HFF-Myc (cell line): ENCODE data around the gene RNF213.

ENCODE experiments used
- DNase-seq: peaks from one replicate; pipeline ENCODE4 v3.0.0-alpha.2; 2011; ENCODE audit warnings: low read depth; ENCODE audit errors: extremely low read depth
- H3K4me3 ChIP-seq: replicated peaks from 2 replicates; pipeline ENCODE4 v1.5.1; 2011; ENCODE audit warnings: low read depth, mild to moderate bottlenecking, control low read depth, low read length
- CTCF ChIP-seq: IDR thresholded peaks from 2 replicates; pipeline ENCODE4 v1.5.1; 2012; ENCODE audit warnings: mild to moderate bottlenecking, low read depth, low read length, control low read depth; ENCODE audit errors: missing control alignments

RNF213 gene

GRCh38 chr17:80432961-80433550, 172.4 kb downstream of the RNF213 start:
- DNase-seq: no peak
- no peak for TF ChIP-seq CTCF
- no peak overlapping the region for H3K4me3 ChIP-seq

- DNase-seq: no peak
- H3K4me3 ChIP-seq: no peak overlapping the region
- TF ChIP-seq CTCF: no peak
These were observed 173.4 kb downstream of the RNF213 start for GRCh38 chr17:80433916-80434666.

GRCh38 chr17:80437532-80437931, 176.9 kb downstream of the RNF213 start:
- no peak for TF ChIP-seq CTCF
- DNase-seq: no peak
- H3K4me3 ChIP-seq: no peak overlapping the region

- H3K4me3 ChIP-seq: no peak overlapping the region
- TF ChIP-seq CTCF: no peak
- no peak for DNase-seq
These were observed 178.2 kb downstream of the RNF213 start for GRCh38 chr17:80438806-80439205.

- no peak overlapping the region for H3K4me3 ChIP-seq
- no peak for TF ChIP-seq CTCF
- no peak for DNase-seq
These were observed 178.8 kb downstream of the RNF213 start for GRCh38 chr17:80439499-80439898.

- DNase-seq: no peak
- TF ChIP-seq CTCF: no peak
These were observed 180.5 kb downstream of the RNF213 start for GRCh38 chr17:80441133-80441578.

More at GRCh38 chr17:80441133-80441578, 180.5 kb downstream of the RNF213 start:
- no peak overlapping the region for H3K4me3 ChIP-seq
